Fibroblast of villous mesenchyme (primary cell): ENCODE measurements around the gene BBS9. TPM values are rescaled to one million over a fixed set of nuclear protein-coding genes. Genes with fewer than 3 reads are reported as not detected.

Source experiments
- DNase-seq: peaks from one replicate; pipeline ENCODE4 v3.0.0-alpha.2; 2010; ENCODE audit warnings: low read depth
- H3K4me3 ChIP-seq: 2 replicates; pipeline ENCODE4 v1.5.1; 2011; ENCODE audit warnings: low read depth, mild to moderate bottlenecking, low read length
- total RNA-seq: library from RNA; depleted of rRNA; stranded (reverse); fragments of >200 nt; gene quantifications from 2 replicates; pipeline ENCODE4 v1.2.3, GENCODE V29; 2012
- TF ChIP-seq, protein P1 (sequence below): IDR thresholded peaks from 2 replicates; pipeline ENCODE4 v1.5.1; 2012; ENCODE audit warnings: low read depth, mild to moderate bottlenecking, low read length; ENCODE audit not compliant: insufficient read depth

The BBS9 gene
- total RNA-seq, 1 donor, result 20.7 TPM

DNA sequence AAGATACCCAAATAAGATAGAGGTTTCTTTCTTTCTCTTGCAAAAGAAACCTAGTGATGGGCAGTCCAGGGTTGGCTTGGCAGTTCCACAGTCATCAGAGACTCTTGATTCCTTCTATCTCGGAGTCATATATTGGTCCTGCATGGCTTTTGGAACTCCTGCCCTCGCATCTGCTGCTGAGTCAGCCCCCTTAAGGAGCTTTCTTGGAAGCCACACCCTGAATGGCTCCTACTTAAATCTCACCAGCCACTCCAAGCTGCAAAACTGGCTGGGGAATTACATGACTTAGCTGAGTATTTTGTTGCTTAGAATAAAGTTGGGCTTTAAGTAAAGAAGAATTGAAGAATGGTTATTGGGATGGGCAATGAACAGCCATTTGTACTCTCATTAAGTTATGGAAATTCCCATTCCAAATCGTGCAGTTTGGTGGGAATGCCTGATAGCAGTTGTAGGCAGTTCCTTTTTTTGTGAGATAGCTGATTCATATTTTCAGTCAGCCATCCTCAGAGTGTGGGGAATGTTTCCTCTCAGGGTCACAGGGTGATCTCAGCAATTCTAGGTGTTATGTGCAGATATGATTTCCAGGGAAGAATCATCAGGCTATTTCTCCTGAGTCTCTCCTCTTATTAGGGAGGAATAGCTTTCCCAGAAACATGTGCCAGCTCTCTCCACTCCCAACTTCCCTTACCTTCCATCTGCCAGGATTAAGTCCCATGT, 209.9 kb downstream of the BBS9 start:
- TF ChIP-seq, protein P1, sequence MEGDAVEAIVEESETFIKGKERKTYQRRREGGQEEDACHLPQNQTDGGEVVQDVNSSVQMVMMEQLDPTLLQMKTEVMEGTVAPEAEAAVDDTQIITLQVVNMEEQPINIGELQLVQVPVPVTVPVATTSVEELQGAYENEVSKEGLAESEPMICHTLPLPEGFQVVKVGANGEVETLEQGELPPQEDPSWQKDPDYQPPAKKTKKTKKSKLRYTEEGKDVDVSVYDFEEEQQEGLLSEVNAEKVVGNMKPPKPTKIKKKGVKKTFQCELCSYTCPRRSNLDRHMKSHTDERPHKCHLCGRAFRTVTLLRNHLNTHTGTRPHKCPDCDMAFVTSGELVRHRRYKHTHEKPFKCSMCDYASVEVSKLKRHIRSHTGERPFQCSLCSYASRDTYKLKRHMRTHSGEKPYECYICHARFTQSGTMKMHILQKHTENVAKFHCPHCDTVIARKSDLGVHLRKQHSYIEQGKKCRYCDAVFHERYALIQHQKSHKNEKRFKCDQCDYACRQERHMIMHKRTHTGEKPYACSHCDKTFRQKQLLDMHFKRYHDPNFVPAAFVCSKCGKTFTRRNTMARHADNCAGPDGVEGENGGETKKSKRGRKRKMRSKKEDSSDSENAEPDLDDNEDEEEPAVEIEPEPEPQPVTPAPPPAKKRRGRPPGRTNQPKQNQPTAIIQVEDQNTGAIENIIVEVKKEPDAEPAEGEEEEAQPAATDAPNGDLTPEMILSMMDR, result no peak
- no peak for DNase-seq

DNA sequence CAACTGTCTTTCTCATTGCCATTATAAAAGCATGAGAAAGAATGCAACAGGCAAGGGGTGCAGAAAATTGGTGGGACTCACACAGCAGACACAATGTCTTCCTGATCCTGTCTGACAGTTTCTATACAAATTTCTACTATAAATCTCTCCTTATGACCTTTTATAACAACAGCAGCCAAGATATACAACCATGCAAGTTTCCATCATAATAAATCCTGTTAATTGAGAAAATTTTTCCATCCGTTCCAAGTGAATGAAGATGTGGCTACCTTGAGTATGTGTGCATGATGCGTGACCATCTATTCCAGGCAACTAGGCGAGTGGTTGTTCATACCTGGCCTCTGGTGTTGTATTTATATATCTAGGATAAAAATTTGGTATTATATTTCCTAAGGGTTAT, 216.7 kb downstream of the BBS9 start:
- TF ChIP-seq, protein P1, result no peak
- H3K4me3 ChIP-seq, result no peak overlapping the region
- no peak for DNase-seq

More for the DNA sequence above, 209.9 kb downstream of the BBS9 start:
- H3K4me3 ChIP-seq, result no peak overlapping the region

DNA sequence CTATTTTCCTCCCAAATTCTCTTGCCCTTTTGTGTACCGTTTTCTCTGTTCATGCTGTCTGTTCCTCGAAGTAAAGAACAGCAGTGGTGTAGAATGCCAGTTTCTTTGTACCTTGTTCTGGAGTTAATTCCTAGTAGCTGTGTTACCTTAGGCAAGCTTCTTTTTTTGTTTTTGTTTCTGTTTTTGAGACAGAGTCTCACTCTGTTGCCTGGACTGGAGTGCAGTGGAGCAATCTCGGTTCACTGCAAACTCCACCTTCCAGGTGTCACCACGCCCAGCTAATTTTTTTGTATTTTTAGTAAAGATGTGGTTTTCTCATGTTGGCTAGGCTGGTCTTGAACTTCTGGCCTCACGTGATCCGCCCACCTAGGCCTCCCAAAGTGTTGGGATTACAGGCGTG, 221.2 kb downstream of the BBS9 start:
- DNase-seq, result no peak
- TF ChIP-seq, protein P1, result no peak
- no peak overlapping the region for H3K4me3 ChIP-seq

DNA sequence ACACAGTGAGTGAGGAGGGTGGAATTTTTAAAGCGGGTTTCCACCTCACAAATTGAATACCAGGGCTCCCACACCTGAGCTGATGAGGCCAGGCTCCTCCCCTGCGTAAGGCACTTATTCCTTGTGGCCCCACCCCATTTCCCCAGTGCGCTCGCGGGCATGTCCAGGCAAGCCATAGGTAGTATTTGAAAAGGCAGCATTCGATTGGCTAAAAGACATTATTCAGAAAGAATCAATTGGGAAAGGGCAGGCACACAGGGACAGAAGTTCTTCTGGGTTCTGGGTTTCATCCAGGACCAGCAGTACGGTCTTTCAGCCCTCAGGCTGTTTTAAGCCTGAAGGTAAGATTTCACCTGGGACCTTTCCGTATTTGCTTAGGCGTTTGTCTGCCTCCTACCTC, 222.3 kb downstream of the BBS9 start:
- no peak for DNase-seq
- no peak overlapping the region for H3K4me3 ChIP-seq
- TF ChIP-seq, protein P1, result no peak

DNA sequence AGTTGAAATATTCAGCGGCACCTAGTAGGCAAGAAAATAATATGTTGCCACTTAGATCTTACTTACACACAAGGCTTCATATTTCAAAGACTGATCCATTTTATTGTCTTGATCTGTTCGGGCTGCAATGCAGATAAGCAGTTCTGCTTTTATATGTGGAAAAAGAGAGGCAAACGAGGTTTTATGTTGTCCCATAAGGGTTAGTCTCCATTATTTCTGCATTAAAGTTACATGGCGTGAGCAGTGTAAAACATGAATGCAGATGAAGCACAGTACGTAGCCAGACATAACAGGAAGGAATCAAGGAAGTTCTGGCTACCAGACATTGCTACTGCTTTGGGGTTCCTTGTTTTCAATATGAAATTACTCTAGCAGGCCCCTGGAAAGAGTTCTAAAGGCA, 224.8 kb downstream of the BBS9 start:
- TF ChIP-seq, protein P1, result no peak
- DNase-seq, result no peak

DNA sequence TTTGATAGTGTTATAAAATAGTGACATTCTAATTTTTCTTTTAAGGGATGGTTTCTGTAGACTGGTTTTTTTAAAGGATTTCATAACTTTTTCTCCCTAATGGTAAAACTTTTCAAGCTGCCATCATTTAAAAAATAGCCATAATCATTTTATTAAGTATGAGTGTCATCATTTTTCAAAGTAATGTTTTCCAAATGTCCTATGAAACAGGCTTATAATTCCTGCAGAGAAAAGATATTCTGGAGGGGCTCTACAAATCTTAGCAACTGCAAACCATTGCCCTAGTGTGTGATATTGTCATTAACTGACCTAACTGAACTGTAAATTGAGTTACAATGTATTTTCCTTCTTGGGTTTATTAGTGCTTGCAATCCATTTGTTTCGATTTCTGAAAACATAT, 226.0 kb downstream of the BBS9 start:
- TF ChIP-seq, protein P1, result no peak
- no peak overlapping the region for H3K4me3 ChIP-seq
- no peak for DNase-seq

More for the DNA sequence above, 224.8 kb downstream of the BBS9 start:
- H3K4me3 ChIP-seq, result no peak overlapping the region

DNA sequence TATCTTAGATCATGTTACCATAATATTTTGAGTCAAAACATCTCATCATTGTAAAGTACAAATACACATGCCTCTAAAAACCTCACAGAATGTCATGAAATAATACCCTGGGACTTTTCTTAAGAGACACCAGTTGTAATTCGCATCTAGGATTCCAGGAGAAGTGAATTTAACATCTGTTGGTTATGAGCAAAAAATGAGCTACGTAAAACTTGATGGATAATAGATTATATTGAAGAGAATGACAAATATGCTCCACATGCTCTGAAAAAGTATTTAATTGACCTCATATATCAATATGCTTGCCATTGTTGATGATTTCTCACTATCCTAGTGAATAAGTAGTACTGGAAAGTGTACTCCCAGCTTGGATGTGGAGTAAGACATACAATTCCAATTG, 227.0 kb downstream of the BBS9 start:
- H3K4me3 ChIP-seq, result no peak overlapping the region
- no peak for DNase-seq
- TF ChIP-seq, protein P1, result no peak
